Endothelial cell of umbilical vein (primary cell): ENCODE results near the gene SMCO3. TPM values are rescaled to one million over a fixed set of nuclear protein-coding genes. Genes with fewer than 3 reads are reported as not detected.

Source experiments
- BruUV-seq: library from RNA; stranded (reverse); fragments of 400-500 nt; replicated peaks from 2 replicates; lab custom pipeline; 2021; lab: Mats Ljungman, UMichigan
- CTCF ChIA-PET: fragments of 300-600, 350-600 bp; sonication (Branson Sonifier 250); formaldehyde crosslinking; loops from one replicate; lab custom pipeline; 2021; ENCODE audit warnings: antibody characterized with exemption, inconsistent platforms; lab: Charles Lee
- POLR2A ChIA-PET: fragments of 300-600, 350-600 bp; sonication (Branson Sonifier 250); formaldehyde crosslinking; loops from one replicate; lab custom pipeline; 2021; ENCODE audit warnings: antibody characterized with exemption, inconsistent platforms; lab: Charles Lee
- DNase-seq: peaks from one replicate; pipeline ENCODE4 v3.0.0-alpha.2; 2011; ENCODE audit warnings: low read depth, low spot score
- FAIRE-seq: peaks from 2 replicates; lab custom pipeline; 2011; peaks lifted over from hg19 to GRCh38; lab: Jason Lieb, UNC
- H2AFZ ChIP-seq: 2 replicates; pipeline ENCODE4 v1.6.0; 2012; ENCODE audit warnings: low read depth, low read length, control low read depth, inconsistent platforms
- H3K27ac ChIP-seq: 2 replicates; pipeline ENCODE4 v1.5.1; 2011; ENCODE audit warnings: low read depth, mild to moderate bottlenecking, control low read depth, low read length, moderate library complexity; ENCODE audit not compliant: insufficient read depth
- H3K27me3 ChIP-seq, 2 experiments: 2 replicates each; pipeline versions ENCODE4 v1.6.0 to v1.6.1; 2011; ENCODE audit warnings: low read length in 2 of 2, mixed read lengths in 1 of 2; ENCODE audit not compliant: control insufficient read depth in 2 of 2, insufficient read depth in 2 of 2
- H3K36me3 ChIP-seq, 2 experiments: 2 replicates in 1 of 2; 3 replicates in 1 of 2; pipeline ENCODE4 v1.5.1; 2011; ENCODE audit warnings: low read length in 2 of 2, mild to moderate bottlenecking in 1 of 2, moderate library complexity in 1 of 2; ENCODE audit not compliant: control insufficient read depth in 2 of 2, insufficient read depth in 2 of 2; ENCODE audit errors: extremely low read depth in 1 of 2
- H3K4me1 ChIP-seq: 3 replicates; pipeline ENCODE4 v1.5.1; 2011; ENCODE audit warnings: mild to moderate bottlenecking, low read length; ENCODE audit not compliant: control insufficient read depth, insufficient read depth; ENCODE audit errors: extremely low read depth
- H3K4me2 ChIP-seq: 2 replicates; pipeline ENCODE4 v1.6.1; 2011; ENCODE audit warnings: low read length, control low read depth, mixed read lengths; ENCODE audit not compliant: insufficient read depth
- H3K4me3 ChIP-seq, 3 experiments: fragments of 200-600 bp in 1 of 3; sonication (generic), shearing (Covaris generic) in 1 of 3; replicated peaks in 1 of 3; 2 replicates each; pipeline ENCODE4 v1.5.1; 2011 to 2016; ENCODE audit warnings: control low read depth in 3 of 3, low read length in 3 of 3, mild to moderate bottlenecking in 2 of 3, inconsistent platforms in 1 of 3, low read depth in 1 of 3, moderate library complexity in 1 of 3; ENCODE audit not compliant: insufficient read depth in 1 of 3
- H3K79me2 ChIP-seq: 2 replicates; pipeline ENCODE4 v1.6.0; 2012; ENCODE audit warnings: low read length, inconsistent platforms; ENCODE audit not compliant: control insufficient read depth, insufficient read depth
- H3K9ac ChIP-seq: replicated peaks from 2 replicates; pipeline ENCODE3; 2011; ENCODE audit warnings: low read length, control low read depth; ENCODE audit not compliant: insufficient read depth; ENCODE audit errors: extremely low read depth
- H3K9me1 ChIP-seq: replicated peaks from 3 replicates; pipeline ENCODE4 v1.6.0; 2011; ENCODE audit warnings: mild to moderate bottlenecking, low read length; ENCODE audit not compliant: control insufficient read depth, insufficient read depth; ENCODE audit errors: extremely low read depth
- H3K9me3 ChIP-seq: replicated peaks from 2 replicates; pipeline ENCODE4 v1.5.1; 2012; ENCODE audit warnings: low read length, inconsistent platforms; ENCODE audit not compliant: control insufficient read depth, insufficient read depth
- H4K20me1 ChIP-seq: replicated peaks from 2 replicates; pipeline ENCODE3; 2011; ENCODE audit warnings: mild to moderate bottlenecking, low read length; ENCODE audit not compliant: control insufficient read depth, insufficient read depth; ENCODE audit errors: extremely low read depth
- EZH2 ChIP-seq: IDR thresholded peaks from 2 replicates; pipeline ENCODE4 v1.6.1; 2012; ENCODE audit warnings: borderline replicate concordance, low read depth, mild to moderate bottlenecking, moderate library complexity, low read length, inconsistent platforms; ENCODE audit not compliant: severe bottlenecking
- FOS ChIP-seq: IDR thresholded peaks from 2 replicates; pipeline ENCODE4 v1.6.1; 2011; ENCODE audit warnings: mild to moderate bottlenecking, low read length, moderate library complexity, borderline replicate concordance; ENCODE audit not compliant: insufficient read depth
- GATA2 ChIP-seq: IDR thresholded peaks from 2 replicates; pipeline ENCODE4 v1.7.0; 2011; ENCODE audit warnings: low read depth, mild to moderate bottlenecking, moderate library complexity, mixed read lengths, low read length; ENCODE audit not compliant: insufficient read length, insufficient read depth
- JUN ChIP-seq: IDR thresholded peaks from 2 replicates; pipeline ENCODE4 v1.6.1; 2011; ENCODE audit warnings: borderline replicate concordance, low read depth; ENCODE audit not compliant: insufficient read length, insufficient read depth
- MAX ChIP-seq: IDR thresholded peaks from 2 replicates; pipeline ENCODE4 v1.6.1; 2011; ENCODE audit not compliant: insufficient read depth, insufficient read length
- MYC ChIP-seq: IDR thresholded peaks from one replicate; pipeline ENCODE4 v1.6.1; 2011; ENCODE audit warnings: mild to moderate bottlenecking, low read depth, low read length
- POLR2A ChIP-seq: IDR thresholded peaks from 2 replicates; pipeline ENCODE4 v1.6.1; 2012; ENCODE audit warnings: low read depth, mild to moderate bottlenecking, control low read depth, low read length
- POLR2AphosphoS5 ChIP-seq: IDR thresholded peaks from 2 replicates; pipeline ENCODE4 v1.6.1; 2012; ENCODE audit warnings: low read depth, mild to moderate bottlenecking, control low read depth, low read length, moderate library complexity; ENCODE audit not compliant: insufficient read depth
- dilution Hi-C: fragments of 300-500 bp; cut with MboI; formaldehyde crosslinking; loops from one replicate; pipeline ENCODE4 v1.15.0; 2019; ENCODE audit warnings: low sequenced_read_pairs; ENCODE audit not compliant: extremely low pct_ligation_motif_present
- intact Hi-C: fragments of 100-400 bp; cut with micrococcal nuclease; formaldehyde crosslinking; loops from one replicate; pipeline ENCODE4 v1.10.0; 2022
- polyA plus RNA-seq, 4 experiments: library from polyadenylated mRNA; depleted of rRNA in 3 of 4; stranded (reverse) in 3 of 4; unstranded in 1 of 4; fragments of >200 nt; gene quantifications; 2 replicates each; pipeline versions ENCODE4 v1.2.1 to v1.2.3, GENCODE V29; 2011 to 2012; ENCODE audit warnings: missing spikeins in 1 of 4
- total RNA-seq: library from RNA; stranded (reverse); gene quantifications from 2 replicates; pipeline ENCODE4 v1.2.3, GENCODE V29; 2021
- TF ChIP-seq, protein P1 (sequence below), 2 donors: IDR thresholded peaks; 1 replicate in 1 of 2; 2 replicates in 1 of 2; pipeline ENCODE4 v1.5.1; 2011; ENCODE audit warnings: low read length in 2 of 2, mild to moderate bottlenecking in 2 of 2, moderate library complexity in 2 of 2, control low read depth in 1 of 2, inconsistent platforms in 1 of 2, low read depth in 1 of 2; ENCODE audit not compliant: insufficient read depth in 1 of 2; ENCODE audit errors: extremely low read depth in 1 of 2

Gene SMCO3
- total and polyA plus RNA-seq, 2 donors (not counting 3 experiments of a cell fraction or from before 2014, with no cell fraction given) = 0.33 to 0.35 TPM

GRCh38 chr12:14825256-14825655, 11.3 kb upstream of the SMCO3 start:
- CTCF ChIA-PET = interaction anchor here (1.0 to 2.2 kb wide), 4 partner anchors 14 to 148 kb away, joined by 3 to 9 read pairs (median 3); partner anchors contain the start of gene PDE6H
- Histone ChIP-seq H3K79me2 (no peaks in the 10 kb centered on the region), H3K27ac (no peak overlapping the region), H4K20me1 (no peaks in the 10 kb centered on the region), H3K4me2 (no peak overlapping the region), H3K9ac (no peak overlapping the region), H3K36me3 (peaks cover 0 to 2% of the 10 kb centered on the region in 2 experiments), H3K4me1 (no peaks in the 10 kb centered on the region), H3K9me1 (peaks cover 2% of the 10 kb centered on the region), H3K27me3 (no peaks in the 10 kb centered on the region), H3K9me3 (no peaks in the 10 kb centered on the region), H3K4me3 (no peak overlapping the region), H2AFZ (no peak overlapping the region)
- FAIRE-seq (no peak), DNase-seq (no peak)
- dilution Hi-C loops (no loop called here), intact Hi-C loops (no loop called here)
- TF ChIP-seq GATA2 (no peak), MYC (no peak), POLR2AphosphoS5 (no peak), FOS (peak; percentile 5), POLR2A (no peak), EZH2 (no peak), MAX (no peak)
- POLR2A ChIA-PET = no interaction called here
- no TSS peak for BruUV-seq

GRCh38 chr12:14824012-14824634, 10.1 kb upstream of the SMCO3 start:
- no peaks in the 10 kb centered on the region for H3K79me2 ChIP-seq
- CTCF ChIA-PET = interaction anchor here (2.2 kb wide), 1 partner anchor 13 kb away, joined by 9 read pairs; no protein-coding TSS in a partner anchor
- no peak overlapping the region for H3K4me3 ChIP-seq
- H3K27me3 ChIP-seq = no peaks in the 10 kb centered on the region
- H3K9me3 ChIP-seq = no peaks in the 10 kb centered on the region
- intact Hi-C loops (no loop called here), dilution Hi-C loops (no loop called here)
- H3K9ac ChIP-seq = no peak overlapping the region
- H3K36me3 ChIP-seq = peaks cover 0 to 2% of the 10 kb centered on the region in 2 experiments
- no TSS peak for BruUV-seq
- TF ChIP-seq, protein P1, sequence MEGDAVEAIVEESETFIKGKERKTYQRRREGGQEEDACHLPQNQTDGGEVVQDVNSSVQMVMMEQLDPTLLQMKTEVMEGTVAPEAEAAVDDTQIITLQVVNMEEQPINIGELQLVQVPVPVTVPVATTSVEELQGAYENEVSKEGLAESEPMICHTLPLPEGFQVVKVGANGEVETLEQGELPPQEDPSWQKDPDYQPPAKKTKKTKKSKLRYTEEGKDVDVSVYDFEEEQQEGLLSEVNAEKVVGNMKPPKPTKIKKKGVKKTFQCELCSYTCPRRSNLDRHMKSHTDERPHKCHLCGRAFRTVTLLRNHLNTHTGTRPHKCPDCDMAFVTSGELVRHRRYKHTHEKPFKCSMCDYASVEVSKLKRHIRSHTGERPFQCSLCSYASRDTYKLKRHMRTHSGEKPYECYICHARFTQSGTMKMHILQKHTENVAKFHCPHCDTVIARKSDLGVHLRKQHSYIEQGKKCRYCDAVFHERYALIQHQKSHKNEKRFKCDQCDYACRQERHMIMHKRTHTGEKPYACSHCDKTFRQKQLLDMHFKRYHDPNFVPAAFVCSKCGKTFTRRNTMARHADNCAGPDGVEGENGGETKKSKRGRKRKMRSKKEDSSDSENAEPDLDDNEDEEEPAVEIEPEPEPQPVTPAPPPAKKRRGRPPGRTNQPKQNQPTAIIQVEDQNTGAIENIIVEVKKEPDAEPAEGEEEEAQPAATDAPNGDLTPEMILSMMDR (IDR thresholded peaks at IDR 0.05; ENCODE audit: extremely low read depth in 1 of 2, insufficient read depth in 1 of 2, low read depth in 1 of 2, low read length in 2 of 2) = no peak
- TF ChIP-seq JUN = no peak
- no peak for TF ChIP-seq GATA2
- no peaks in the 10 kb centered on the region for H4K20me1 ChIP-seq
- FAIRE-seq = no peak
- peaks cover 2% of the 10 kb centered on the region for H3K9me1 ChIP-seq
- H3K4me2 ChIP-seq = no peak overlapping the region
- POLR2A ChIA-PET = no interaction called here
- no peak overlapping the region for H3K27ac ChIP-seq
- H3K4me1 ChIP-seq = no peaks in the 10 kb centered on the region
- no peak for DNase-seq
- no peak overlapping the region for H2AFZ ChIP-seq
